Measurements from ENCODE around the gene ARID1B.

ARID1B gene

DNA sequence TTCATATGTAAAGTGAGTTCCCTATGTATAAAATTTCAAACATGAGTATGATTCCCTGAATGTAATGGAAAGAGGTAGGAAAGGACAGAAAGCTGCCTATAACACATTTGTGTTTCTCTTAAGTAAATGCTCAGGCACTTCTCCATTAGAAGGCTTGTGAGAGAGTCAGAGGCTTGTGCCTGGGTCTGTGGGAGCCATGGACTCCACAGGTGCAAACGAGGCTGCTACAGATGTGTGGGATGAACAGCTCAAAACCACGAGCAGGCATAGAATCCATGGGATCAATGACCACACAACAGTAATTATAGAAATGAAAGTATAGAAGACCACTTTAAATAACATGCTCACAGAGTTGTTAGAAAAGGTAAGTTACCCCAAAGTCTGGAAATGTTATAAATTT lies 134.4 kb downstream of the ARID1B start:
- no peak overlapping the region for H3K4me3 ChIP-seq (ENCODE audit: low read length)
- no peaks in the 10 kb centered on the region for H3K27me3 ChIP-seq (ENCODE audit: insufficient read depth, low read length)
- no peaks in the 10 kb centered on the region for H3K36me3 ChIP-seq (ENCODE audit: insufficient read depth, low read length)
- no peak overlapping the region for H3K9ac ChIP-seq (ENCODE audit: low read depth, low read length)
- H3K27ac ChIP-seq (ENCODE audit: low read depth, low read length) = no peak overlapping the region
- WGBS = 82% methylated on average over 1 of the region's 2 CpGs
- no peaks in the 10 kb centered on the region for H3K9me3 ChIP-seq (ENCODE audit: insufficient read depth, low read depth, low read length)
- peaks cover 25% of the 10 kb centered on the region for H3K4me1 ChIP-seq (ENCODE audit: insufficient read depth, low read length)

DNA sequence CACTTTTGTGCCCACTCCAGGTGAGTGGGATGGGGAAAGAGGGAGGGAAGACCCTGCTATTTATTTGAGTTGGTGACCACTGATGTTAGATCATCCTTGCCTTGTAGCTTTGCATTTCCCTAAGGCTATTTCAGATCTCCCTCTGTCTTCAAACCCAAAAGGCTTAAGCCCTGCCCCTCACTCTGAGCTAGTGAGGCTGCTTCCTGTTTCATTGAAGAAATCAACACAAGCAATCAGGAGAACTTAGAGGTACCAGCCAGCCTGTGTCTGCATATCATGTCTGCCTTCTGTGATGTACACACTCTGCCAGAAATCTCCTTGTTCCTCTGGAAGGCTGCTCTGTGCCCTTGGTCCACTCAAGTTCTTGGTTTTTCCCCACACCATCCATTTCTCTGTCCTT lies 135.3 kb downstream of the ARID1B start:
- H3K27me3 ChIP-seq (ENCODE audit: insufficient read depth, low read length) = no peaks in the 10 kb centered on the region
- no peaks in the 10 kb centered on the region for H3K36me3 ChIP-seq (ENCODE audit: insufficient read depth, low read length)
- H3K27ac ChIP-seq (ENCODE audit: low read depth, low read length) = no peak overlapping the region
- no peak overlapping the region for H3K4me3 ChIP-seq (ENCODE audit: low read length)
- no peak overlapping the region for H3K9ac ChIP-seq (ENCODE audit: low read depth, low read length)
- no peaks in the 10 kb centered on the region for H3K9me3 ChIP-seq (ENCODE audit: insufficient read depth, low read depth, low read length)
- H3K4me1 ChIP-seq (ENCODE audit: insufficient read depth, low read length) = peaks cover 27% of the 10 kb centered on the region

DNA sequence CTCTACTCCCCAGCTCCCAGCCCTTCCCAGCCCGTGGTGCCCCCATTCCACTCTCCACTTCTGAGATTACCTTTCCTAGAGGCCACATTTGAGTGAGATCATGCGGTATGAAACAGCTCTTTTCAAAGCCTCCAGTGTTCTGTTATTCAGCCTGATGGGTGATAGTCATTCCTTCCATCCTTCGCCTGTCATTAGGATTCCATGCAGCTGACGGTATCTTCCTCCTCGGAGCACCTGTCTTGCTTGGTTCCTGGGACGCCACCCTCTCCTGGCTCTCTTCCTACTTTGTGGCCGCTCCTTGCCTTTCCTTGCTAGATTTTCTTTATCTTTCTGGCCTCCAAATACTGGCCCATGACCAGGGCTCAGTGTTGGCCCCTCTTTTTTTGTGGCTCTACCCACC lies 137.0 kb downstream of the ARID1B start:
- WGBS = 93% methylated on average over 7 of the region's 7 CpGs
- H3K27me3 ChIP-seq (ENCODE audit: insufficient read depth, low read length) = no peaks in the 10 kb centered on the region
- no peaks in the 10 kb centered on the region for H3K36me3 ChIP-seq (ENCODE audit: insufficient read depth, low read length)
- no peak overlapping the region for H3K4me3 ChIP-seq (ENCODE audit: low read length)
- no peaks in the 10 kb centered on the region for H3K9me3 ChIP-seq (ENCODE audit: insufficient read depth, low read depth, low read length)
- no peak overlapping the region for H3K27ac ChIP-seq (ENCODE audit: low read depth, low read length)
- H3K4me1 ChIP-seq (ENCODE audit: insufficient read depth, low read length) = peaks cover 39% of the 10 kb centered on the region
- H3K9ac ChIP-seq (ENCODE audit: low read depth, low read length) = no peak overlapping the region

DNA sequence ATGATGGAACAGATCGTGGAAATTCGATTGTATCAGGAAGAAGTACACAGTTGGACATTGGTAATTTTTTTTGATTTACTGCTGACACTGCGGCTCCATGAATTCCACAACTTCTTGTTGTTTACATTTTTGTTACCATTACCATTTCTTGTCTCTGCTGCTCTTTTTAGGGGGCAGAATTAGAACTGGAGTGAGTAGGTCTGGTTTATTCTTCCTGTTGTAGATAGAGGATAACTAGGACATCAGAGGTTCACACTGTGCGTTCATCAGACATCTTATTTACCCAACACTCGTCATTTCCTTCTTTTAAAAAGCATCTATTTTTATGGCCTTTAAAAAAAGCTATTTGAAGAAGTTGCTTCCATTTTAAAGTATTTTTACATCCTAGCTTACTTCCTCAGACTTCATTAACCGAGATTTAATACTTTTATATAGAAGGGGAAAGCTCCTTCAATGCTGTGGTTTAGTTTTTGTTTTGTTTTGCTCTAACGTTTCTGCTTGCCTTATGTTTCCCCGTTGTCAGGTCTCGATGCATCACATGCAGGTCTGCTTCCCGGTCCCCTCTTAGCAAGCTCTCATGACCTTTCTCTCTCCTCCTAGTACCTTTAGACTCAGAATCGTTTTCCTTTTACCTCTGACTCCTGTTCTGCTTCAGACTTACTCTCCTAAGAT lies 139.1 kb downstream of the ARID1B start:
- Histone ChIP-seq H3K36me3 (ENCODE audit: insufficient read depth, low read length) (no peaks in the 10 kb centered on the region), H3K4me1 (ENCODE audit: insufficient read depth, low read length) (peaks cover 55% of the 10 kb centered on the region), H3K27me3 (ENCODE audit: insufficient read depth, low read length) (no peaks in the 10 kb centered on the region), H3K9ac (ENCODE audit: low read depth, low read length) (no peak overlapping the region), H3K9me3 (ENCODE audit: insufficient read depth, low read depth, low read length) (no peaks in the 10 kb centered on the region), H3K4me3 (ENCODE audit: low read length) (no peak overlapping the region), H3K27ac (ENCODE audit: low read depth, low read length) (0 out of 2 replicates have a peak overlapping the region, but pooled peaks have one; percentile 23)
- 91% methylated on average over 8 of the region's 11 CpGs for WGBS

DNA sequence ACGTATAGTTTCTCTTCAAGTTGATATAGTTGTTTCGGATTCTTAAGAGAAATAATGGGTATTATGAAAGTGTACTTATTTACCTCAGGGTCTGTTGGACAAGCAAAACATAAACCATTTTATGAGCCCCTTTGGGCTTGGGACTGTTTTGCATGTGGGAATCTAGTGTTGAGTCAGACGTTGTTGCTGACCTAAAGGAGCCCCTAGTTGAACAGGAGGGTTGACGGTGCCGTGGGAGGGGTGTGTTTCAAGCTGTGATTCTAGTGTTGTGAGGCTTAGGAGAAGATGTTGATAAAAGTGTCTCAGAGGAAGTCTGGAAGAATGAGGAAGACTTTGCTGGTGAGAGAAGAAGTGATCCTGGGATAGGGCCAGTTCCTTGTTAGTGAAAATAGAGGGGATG lies 140.0 kb downstream of the ARID1B start:
- 76% methylated on average over 5 of the region's 5 CpGs for WGBS
- Histone ChIP-seq H3K4me1 (ENCODE audit: insufficient read depth, low read length) (peaks cover 48% of the 10 kb centered on the region), H3K36me3 (ENCODE audit: insufficient read depth, low read length) (no peaks in the 10 kb centered on the region), H3K9ac (ENCODE audit: low read depth, low read length) (no peak overlapping the region), H3K9me3 (ENCODE audit: insufficient read depth, low read depth, low read length) (no peaks in the 10 kb centered on the region), H3K4me3 (ENCODE audit: low read length) (no peak overlapping the region), H3K27me3 (ENCODE audit: insufficient read depth, low read length) (no peaks in the 10 kb centered on the region), H3K27ac (ENCODE audit: low read depth, low read length) (no peak overlapping the region)

DNA sequence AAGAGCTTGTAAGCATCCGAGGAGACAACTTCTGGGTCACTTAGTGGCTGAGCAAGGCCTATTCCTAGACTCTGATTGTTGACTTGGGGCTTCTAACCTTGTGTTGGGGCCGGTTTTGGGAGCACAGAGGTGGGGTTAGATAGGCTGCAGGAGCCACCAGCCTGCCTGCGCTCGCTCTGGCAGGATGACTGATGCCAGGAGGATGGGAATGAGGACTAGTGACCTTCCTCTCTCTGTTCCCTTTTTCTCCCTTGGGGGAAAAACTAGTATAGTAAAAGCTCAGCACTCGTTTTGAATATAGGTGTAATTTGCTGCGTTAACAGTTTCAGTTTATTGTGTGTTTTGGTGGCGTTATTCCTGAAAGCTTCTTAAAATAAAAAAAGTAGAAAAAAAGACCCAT lies 141.5 kb downstream of the ARID1B start:
- Histone ChIP-seq H3K27ac (ENCODE audit: low read depth, low read length) (no peak overlapping the region), H3K9me3 (ENCODE audit: insufficient read depth, low read depth, low read length) (no peaks in the 10 kb centered on the region), H3K36me3 (ENCODE audit: insufficient read depth, low read length) (no peaks in the 10 kb centered on the region), H3K4me1 (ENCODE audit: insufficient read depth, low read length) (peaks cover 42% of the 10 kb centered on the region), H3K9ac (ENCODE audit: low read depth, low read length) (no peak overlapping the region), H3K4me3 (ENCODE audit: low read length) (no peak overlapping the region), H3K27me3 (ENCODE audit: insufficient read depth, low read length) (no peaks in the 10 kb centered on the region)
- WGBS = 88% methylated on average over 7 of the region's 7 CpGs

DNA sequence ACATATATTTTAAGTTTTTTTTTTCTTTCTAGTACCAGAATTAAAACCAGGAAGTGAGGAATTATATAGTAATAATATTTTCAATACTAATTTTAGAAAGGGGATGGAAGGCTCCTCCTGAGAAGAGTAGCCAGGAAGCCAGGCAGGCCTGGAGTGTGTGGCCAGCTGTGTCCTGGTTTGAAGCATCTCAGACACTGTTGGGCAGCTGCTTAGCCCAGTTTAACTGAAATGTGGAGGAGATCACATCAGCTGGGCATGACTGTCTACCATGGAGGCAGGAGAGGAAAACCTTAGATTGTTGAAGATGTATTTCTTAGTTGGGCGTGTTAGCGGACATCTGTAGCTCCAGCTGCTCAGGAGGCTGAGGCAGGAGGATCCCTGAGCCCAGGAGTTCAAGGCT lies 142.2 kb downstream of the ARID1B start:
- Histone ChIP-seq H3K36me3 (ENCODE audit: insufficient read depth, low read length) (no peaks in the 10 kb centered on the region), H3K4me1 (ENCODE audit: insufficient read depth, low read length) (peaks cover 42% of the 10 kb centered on the region)

DNA sequence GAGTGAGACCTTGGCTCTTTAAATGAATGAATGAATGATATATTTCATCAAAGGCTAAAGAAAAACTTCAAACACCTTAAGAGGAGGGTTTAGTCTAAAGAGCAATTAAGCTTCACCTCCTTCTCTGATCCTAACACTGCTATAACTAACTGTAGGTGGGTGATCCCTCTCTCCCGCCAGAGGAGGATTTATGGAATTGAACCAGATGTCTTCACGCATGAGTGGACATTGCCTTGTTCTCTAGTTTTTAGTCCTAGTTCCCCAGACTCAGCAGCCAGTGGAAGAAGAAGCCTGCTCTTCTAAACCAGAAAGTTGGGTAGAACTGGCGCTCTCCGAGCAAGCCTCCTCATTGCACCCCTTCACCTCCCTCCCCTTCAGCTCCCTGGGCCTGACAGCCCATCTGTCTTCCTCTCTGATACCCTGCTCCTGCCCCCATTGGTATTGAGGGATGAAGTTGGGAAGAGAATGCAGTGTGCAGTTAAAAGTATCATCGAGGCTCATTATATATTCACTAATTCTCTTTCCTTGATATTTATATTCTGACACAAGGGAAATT lies 142.7 kb downstream of the ARID1B start:
- Histone ChIP-seq H3K27me3 (ENCODE audit: insufficient read depth, low read length) (no peaks in the 10 kb centered on the region), H3K9me3 (ENCODE audit: insufficient read depth, low read depth, low read length) (no peaks in the 10 kb centered on the region), H3K36me3 (ENCODE audit: insufficient read depth, low read length) (no peaks in the 10 kb centered on the region), H3K4me1 (ENCODE audit: insufficient read depth, low read length) (peaks cover 46% of the 10 kb centered on the region), H3K4me3 (ENCODE audit: low read length) (no peak overlapping the region), H3K27ac (ENCODE audit: low read depth, low read length) (no peak overlapping the region), H3K9ac (ENCODE audit: low read depth, low read length) (no peak overlapping the region)
- WGBS = 79% methylated on average over 4 of the region's 5 CpGs

More for the DNA sequence above, 142.2 kb downstream of the ARID1B start:
- no peaks in the 10 kb centered on the region for H3K27me3 ChIP-seq (ENCODE audit: insufficient read depth, low read length)
- H3K4me3 ChIP-seq (ENCODE audit: low read length) = no peak overlapping the region
- whole genome bisulfite sequencing = 90% methylated on average over 2 of the region's 2 CpGs
- H3K9me3 ChIP-seq (ENCODE audit: insufficient read depth, low read depth, low read length) = no peaks in the 10 kb centered on the region
- no peak overlapping the region for H3K27ac ChIP-seq (ENCODE audit: low read depth, low read length)
- H3K9ac ChIP-seq (ENCODE audit: low read depth, low read length) = no peak overlapping the region

DNA sequence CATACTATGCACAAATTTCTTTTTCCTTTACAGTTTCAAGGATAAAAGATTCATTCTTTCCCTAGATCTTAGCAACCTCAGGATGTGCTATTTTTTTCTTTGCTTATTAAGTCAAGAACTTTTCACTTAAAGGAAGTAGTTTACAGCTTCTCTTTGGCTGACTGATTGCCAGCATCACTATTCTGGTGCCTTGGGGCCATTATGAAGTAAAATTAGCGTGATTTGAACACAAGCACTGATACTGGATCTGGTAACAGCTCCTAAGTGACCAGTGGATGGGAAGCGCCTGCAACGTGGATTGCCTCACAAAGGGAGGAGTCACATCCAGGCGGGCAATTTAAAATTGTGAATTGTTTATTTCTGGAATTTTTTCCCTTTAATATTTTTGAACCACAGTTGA lies 147.1 kb downstream of the ARID1B start:
- WGBS = 85% methylated on average over 4 of the region's 4 CpGs
- H3K9me3 ChIP-seq (ENCODE audit: insufficient read depth, low read depth, low read length) = no peaks in the 10 kb centered on the region
- H3K9ac ChIP-seq (ENCODE audit: low read depth, low read length) = no peak overlapping the region
- H3K4me3 ChIP-seq (ENCODE audit: low read length) = no peak overlapping the region
- H3K4me1 ChIP-seq (ENCODE audit: insufficient read depth, low read length) = peaks cover 37% of the 10 kb centered on the region
- no peaks in the 10 kb centered on the region for H3K36me3 ChIP-seq (ENCODE audit: insufficient read depth, low read length)
- no peak overlapping the region for H3K27ac ChIP-seq (ENCODE audit: low read depth, low read length)
- H3K27me3 ChIP-seq (ENCODE audit: insufficient read depth, low read length) = no peaks in the 10 kb centered on the region

DNA sequence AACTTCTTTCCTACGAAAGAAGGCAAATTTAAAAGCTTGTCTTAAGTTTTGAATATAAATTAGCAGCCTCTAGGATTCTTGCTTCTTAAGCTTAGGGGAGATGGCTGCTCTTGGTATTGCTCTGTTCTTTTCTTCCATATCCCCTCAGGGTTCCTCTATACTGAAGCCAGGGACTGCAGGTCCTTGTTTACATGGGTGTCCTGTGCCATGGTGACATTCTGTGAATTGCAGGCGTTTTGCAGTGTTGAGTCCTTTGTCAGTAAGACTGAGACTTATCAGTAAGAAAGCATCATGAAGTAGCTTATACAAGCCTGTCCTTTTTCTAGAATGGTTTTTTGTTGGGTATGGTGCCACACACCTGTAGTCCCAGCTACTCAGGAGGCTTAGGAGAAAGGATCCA lies 147.8 kb downstream of the ARID1B start:
- 83% methylated on average over 2 of the region's 2 CpGs for WGBS
- H3K36me3 ChIP-seq (ENCODE audit: insufficient read depth, low read length) = no peaks in the 10 kb centered on the region
- H3K4me1 ChIP-seq (ENCODE audit: insufficient read depth, low read length) = peaks cover 33% of the 10 kb centered on the region
- no peak overlapping the region for H3K4me3 ChIP-seq (ENCODE audit: low read length)
- H3K27ac ChIP-seq (ENCODE audit: low read depth, low read length) = no peak overlapping the region
- no peaks in the 10 kb centered on the region for H3K27me3 ChIP-seq (ENCODE audit: insufficient read depth, low read length)
- H3K9ac ChIP-seq (ENCODE audit: low read depth, low read length) = no peak overlapping the region
- H3K9me3 ChIP-seq (ENCODE audit: insufficient read depth, low read depth, low read length) = no peaks in the 10 kb centered on the region

DNA sequence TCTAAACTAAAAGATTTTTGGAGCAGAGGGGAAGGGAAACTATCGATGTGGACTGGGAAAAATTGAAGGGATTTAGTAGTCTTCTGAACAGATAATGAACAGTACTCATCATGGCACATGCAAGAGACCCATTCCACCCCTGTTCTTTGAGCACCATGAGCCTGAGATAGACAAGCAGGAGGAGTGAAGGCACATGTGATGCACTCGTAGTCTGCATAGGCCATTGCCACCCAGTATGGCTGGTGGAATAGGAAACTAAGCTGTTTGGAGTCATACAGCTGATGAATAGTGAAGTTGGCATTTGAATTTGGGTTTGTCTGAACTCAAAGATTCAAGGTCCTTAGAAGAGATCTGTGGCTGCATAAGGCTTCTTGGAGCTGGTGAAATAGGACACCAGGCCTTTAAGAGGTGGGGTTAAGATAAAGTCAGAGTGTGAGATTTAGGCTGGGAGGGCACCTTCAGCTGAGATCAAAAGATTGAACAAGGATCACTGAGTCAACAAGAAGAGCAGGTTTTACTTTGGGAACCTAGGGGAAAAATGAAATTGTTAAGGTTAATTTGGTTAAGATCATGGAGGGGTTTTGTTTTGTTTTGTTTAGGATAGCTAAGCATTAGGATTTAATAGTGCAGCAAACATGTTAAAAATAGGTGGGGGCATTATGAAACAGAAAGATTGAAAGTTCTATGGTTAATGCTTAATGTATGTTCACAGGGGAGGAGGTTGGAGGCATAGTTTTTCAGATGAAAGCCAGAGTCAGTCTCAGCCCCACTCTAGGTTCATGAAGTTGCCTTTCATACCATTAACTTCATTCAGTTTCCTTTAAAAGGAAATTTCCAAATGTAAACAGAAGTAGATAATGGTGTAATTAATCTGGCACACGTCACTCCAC lies 148.8 kb downstream of the ARID1B start:
- H3K27ac ChIP-seq (ENCODE audit: low read depth, low read length) = no peak overlapping the region
- H3K4me3 ChIP-seq (ENCODE audit: low read length) = no peak overlapping the region
- H3K9me3 ChIP-seq (ENCODE audit: insufficient read depth, low read depth, low read length) = no peaks in the 10 kb centered on the region
- peaks cover 23% of the 10 kb centered on the region for H3K4me1 ChIP-seq (ENCODE audit: insufficient read depth, low read length)
- no peak overlapping the region for H3K9ac ChIP-seq (ENCODE audit: low read depth, low read length)
- WGBS = 75% methylated on average over 2 of the region's 3 CpGs
- no peaks in the 10 kb centered on the region for H3K27me3 ChIP-seq (ENCODE audit: insufficient read depth, low read length)
- H3K36me3 ChIP-seq (ENCODE audit: insufficient read depth, low read length) = no peaks in the 10 kb centered on the region

Data from HUES64 (cell line).